WTC11 (cell line): ENCODE results near the gene VGF.

Experiments used
- CREB1 ChIP-seq: sonication (generic); formaldehyde crosslinking; IDR thresholded peaks from 2 replicates; pipeline ENCODE4 v1.8.0; 2023; ENCODE audit warnings: mild to moderate bottlenecking, missing genetic modification reagents
- ELF4 ChIP-seq: sonication (generic); formaldehyde crosslinking; IDR thresholded peaks from 2 replicates; pipeline ENCODE4 v1.8.1; 2022; ENCODE audit warnings: low read depth, mild to moderate bottlenecking, moderate library complexity, missing genetic modification reagents
- NR2C2 ChIP-seq: sonication (generic); formaldehyde crosslinking; IDR thresholded peaks from 2 replicates; pipeline ENCODE4 v1.8.0; 2022; ENCODE audit warnings: mild to moderate bottlenecking, missing genetic modification reagents
- SMAD3 ChIP-seq: sonication (generic); formaldehyde crosslinking; IDR thresholded peaks from 2 replicates; pipeline ENCODE4 v1.8.0; 2022; ENCODE audit warnings: missing genetic modification reagents, mild to moderate bottlenecking, borderline replicate concordance
- SP1 ChIP-seq: sonication (generic); formaldehyde crosslinking; conservative IDR thresholded peaks from 2 replicates; pipeline ENCODE4 v1.8.1; 2022; ENCODE audit warnings: missing genetic modification reagents
- ZNF121 ChIP-seq: sonication (generic); formaldehyde crosslinking; IDR thresholded peaks from 2 replicates; pipeline ENCODE4 v1.8.0; 2023; ENCODE audit warnings: missing genetic modification reagents
- ZNF671 ChIP-seq: fragments of 250-450 bp; sonication (Bioruptor Pico); IDR thresholded peaks from 2 replicates; pipeline ENCODE4 v1.8.0; 2021; ENCODE audit warnings: mild to moderate bottlenecking
- TF ChIP-seq, protein P1 (sequence below): sonication (generic); formaldehyde crosslinking; IDR thresholded peaks from 2 replicates; pipeline ENCODE4 v1.8.1; 2023; ENCODE audit warnings: mild to moderate bottlenecking, missing genetic modification reagents, moderate library complexity
- TF ChIP-seq, protein P2 (sequence below): sonication (generic); formaldehyde crosslinking; IDR thresholded peaks from 2 replicates; pipeline ENCODE4 v1.8.1; 2022; ENCODE audit warnings: mild to moderate bottlenecking, missing genetic modification reagents, moderate library complexity, borderline replicate concordance
- TF ChIP-seq, protein P3 (sequence below): fragments of 200-600 bp; IDR thresholded peaks from 2 replicates; pipeline ENCODE4 v1.8.0; 2022; ENCODE audit warnings: antibody characterized with exemption
- TF ChIP-seq, protein P4 (sequence below): sonication (generic); formaldehyde crosslinking; conservative IDR thresholded peaks from 2 replicates; pipeline ENCODE4 v1.8.1; 2022; ENCODE audit warnings: mild to moderate bottlenecking, missing genetic modification reagents
- TF ChIP-seq, protein P5 (sequence below): sonication (generic); formaldehyde crosslinking; conservative IDR thresholded peaks from 2 replicates; pipeline ENCODE4 v1.8.1; 2023; ENCODE audit warnings: mild to moderate bottlenecking, low read depth, missing genetic modification reagents, moderate library complexity
- TF ChIP-seq, protein P6 (sequence below): sonication (generic); formaldehyde crosslinking; IDR thresholded peaks from 2 replicates; pipeline ENCODE4 v1.8.0; 2022; ENCODE audit warnings: mild to moderate bottlenecking, missing genetic modification reagents
- TF ChIP-seq, protein P7 (sequence below): sonication (generic); formaldehyde crosslinking; IDR thresholded peaks from 2 replicates; pipeline ENCODE4 v1.8.0; 2022; ENCODE audit warnings: mild to moderate bottlenecking, missing genetic modification reagents

DNA sequence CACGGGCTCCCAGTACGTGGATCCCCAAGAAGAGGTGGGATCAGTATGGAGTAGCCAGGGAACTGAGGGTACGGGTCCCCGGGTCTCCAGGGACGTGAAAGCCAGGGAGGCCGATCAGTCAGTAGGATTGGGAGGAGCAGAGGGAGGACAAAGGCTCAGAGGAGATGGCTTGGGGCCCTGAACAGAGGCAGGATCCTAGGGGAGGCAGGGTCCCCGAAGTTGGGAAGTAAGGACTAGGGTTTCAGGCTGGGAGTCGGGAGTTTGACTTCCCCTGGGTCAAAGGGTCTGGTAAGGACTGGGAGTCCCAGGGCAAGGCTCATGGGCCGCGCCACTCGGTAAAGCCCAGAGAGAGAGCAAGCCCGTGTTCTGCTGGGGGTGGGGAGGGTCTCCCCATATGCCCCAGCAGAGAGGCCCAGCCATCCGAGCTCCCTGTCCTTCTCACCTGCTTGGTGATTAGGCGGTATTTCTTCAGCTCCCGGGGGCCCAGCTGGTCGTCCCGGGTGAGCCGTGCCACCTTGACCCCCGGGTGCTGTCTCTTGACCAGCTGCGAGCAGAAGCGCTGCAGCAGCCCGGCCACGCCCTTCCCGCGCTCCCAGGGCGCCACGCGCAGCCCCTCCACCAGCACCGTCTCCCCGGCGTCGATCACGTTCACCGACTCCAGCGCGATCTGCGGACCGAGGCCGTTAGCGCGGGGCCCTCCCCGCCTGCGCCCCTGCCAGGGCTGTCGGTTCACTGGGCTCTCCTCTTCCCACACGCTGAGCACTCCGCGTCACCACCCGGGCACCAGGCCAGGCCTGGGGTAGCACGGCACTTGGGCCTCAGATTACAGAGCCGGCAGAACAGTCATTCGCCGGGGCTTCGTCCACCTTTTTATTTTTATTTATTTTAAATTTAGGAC, 7.7 kb upstream of the VGF start:
- TF ChIP-seq, protein P1, sequence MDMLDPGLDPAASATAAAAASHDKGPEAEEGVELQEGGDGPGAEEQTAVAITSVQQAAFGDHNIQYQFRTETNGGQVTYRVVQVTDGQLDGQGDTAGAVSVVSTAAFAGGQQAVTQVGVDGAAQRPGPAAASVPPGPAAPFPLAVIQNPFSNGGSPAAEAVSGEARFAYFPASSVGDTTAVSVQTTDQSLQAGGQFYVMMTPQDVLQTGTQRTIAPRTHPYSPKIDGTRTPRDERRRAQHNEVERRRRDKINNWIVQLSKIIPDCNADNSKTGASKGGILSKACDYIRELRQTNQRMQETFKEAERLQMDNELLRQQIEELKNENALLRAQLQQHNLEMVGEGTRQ = no peak
- TF ChIP-seq, protein P2, sequence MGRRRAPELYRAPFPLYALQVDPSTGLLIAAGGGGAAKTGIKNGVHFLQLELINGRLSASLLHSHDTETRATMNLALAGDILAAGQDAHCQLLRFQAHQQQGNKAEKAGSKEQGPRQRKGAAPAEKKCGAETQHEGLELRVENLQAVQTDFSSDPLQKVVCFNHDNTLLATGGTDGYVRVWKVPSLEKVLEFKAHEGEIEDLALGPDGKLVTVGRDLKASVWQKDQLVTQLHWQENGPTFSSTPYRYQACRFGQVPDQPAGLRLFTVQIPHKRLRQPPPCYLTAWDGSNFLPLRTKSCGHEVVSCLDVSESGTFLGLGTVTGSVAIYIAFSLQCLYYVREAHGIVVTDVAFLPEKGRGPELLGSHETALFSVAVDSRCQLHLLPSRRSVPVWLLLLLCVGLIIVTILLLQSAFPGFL = no peak
- no peak for TF ChIP-seq ZNF121 (CRISPR knock-in tag)
- TF ChIP-seq, protein P3, sequence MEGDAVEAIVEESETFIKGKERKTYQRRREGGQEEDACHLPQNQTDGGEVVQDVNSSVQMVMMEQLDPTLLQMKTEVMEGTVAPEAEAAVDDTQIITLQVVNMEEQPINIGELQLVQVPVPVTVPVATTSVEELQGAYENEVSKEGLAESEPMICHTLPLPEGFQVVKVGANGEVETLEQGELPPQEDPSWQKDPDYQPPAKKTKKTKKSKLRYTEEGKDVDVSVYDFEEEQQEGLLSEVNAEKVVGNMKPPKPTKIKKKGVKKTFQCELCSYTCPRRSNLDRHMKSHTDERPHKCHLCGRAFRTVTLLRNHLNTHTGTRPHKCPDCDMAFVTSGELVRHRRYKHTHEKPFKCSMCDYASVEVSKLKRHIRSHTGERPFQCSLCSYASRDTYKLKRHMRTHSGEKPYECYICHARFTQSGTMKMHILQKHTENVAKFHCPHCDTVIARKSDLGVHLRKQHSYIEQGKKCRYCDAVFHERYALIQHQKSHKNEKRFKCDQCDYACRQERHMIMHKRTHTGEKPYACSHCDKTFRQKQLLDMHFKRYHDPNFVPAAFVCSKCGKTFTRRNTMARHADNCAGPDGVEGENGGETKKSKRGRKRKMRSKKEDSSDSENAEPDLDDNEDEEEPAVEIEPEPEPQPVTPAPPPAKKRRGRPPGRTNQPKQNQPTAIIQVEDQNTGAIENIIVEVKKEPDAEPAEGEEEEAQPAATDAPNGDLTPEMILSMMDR = no peak
- TF ChIP-seq, protein P4, sequence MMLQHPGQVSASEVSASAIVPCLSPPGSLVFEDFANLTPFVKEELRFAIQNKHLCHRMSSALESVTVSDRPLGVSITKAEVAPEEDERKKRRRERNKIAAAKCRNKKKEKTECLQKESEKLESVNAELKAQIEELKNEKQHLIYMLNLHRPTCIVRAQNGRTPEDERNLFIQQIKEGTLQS (CRISPR knock-in tag) = no peak
- TF ChIP-seq ZNF671 (CRISPR knock-in tag) = no peak
- TF ChIP-seq, protein P5, sequence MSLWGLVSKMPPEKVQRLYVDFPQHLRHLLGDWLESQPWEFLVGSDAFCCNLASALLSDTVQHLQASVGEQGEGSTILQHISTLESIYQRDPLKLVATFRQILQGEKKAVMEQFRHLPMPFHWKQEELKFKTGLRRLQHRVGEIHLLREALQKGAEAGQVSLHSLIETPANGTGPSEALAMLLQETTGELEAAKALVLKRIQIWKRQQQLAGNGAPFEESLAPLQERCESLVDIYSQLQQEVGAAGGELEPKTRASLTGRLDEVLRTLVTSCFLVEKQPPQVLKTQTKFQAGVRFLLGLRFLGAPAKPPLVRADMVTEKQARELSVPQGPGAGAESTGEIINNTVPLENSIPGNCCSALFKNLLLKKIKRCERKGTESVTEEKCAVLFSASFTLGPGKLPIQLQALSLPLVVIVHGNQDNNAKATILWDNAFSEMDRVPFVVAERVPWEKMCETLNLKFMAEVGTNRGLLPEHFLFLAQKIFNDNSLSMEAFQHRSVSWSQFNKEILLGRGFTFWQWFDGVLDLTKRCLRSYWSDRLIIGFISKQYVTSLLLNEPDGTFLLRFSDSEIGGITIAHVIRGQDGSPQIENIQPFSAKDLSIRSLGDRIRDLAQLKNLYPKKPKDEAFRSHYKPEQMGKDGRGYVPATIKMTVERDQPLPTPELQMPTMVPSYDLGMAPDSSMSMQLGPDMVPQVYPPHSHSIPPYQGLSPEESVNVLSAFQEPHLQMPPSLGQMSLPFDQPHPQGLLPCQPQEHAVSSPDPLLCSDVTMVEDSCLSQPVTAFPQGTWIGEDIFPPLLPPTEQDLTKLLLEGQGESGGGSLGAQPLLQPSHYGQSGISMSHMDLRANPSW (CRISPR knock-in tag) = no peak
- no peak for TF ChIP-seq CREB1 (CRISPR knock-in tag)
- TF ChIP-seq, protein P6, sequence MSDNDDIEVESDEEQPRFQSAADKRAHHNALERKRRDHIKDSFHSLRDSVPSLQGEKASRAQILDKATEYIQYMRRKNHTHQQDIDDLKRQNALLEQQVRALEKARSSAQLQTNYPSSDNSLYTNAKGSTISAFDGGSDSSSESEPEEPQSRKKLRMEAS (CRISPR knock-in tag) = peak; percentile 22; the same call in 1 of the 2 replicates
- no peak for TF ChIP-seq ELF4 (CRISPR knock-in tag)
- TF ChIP-seq, protein P7, sequence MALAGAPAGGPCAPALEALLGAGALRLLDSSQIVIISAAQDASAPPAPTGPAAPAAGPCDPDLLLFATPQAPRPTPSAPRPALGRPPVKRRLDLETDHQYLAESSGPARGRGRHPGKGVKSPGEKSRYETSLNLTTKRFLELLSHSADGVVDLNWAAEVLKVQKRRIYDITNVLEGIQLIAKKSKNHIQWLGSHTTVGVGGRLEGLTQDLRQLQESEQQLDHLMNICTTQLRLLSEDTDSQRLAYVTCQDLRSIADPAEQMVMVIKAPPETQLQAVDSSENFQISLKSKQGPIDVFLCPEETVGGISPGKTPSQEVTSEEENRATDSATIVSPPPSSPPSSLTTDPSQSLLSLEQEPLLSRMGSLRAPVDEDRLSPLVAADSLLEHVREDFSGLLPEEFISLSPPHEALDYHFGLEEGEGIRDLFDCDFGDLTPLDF (CRISPR knock-in tag) = no peak
- no peak for TF ChIP-seq SP1
- TF ChIP-seq SMAD3 = no peak
- TF ChIP-seq NR2C2 (CRISPR knock-in tag) = no peak
